ENCODE data around the gene TULP1.

The TULP1 gene

GRCh38 chr6:35471836-35472345 is 40.8 kb downstream of the TULP1 start:
- Histone ChIP-seq H3K9ac (ENCODE audit: low read length) (no peak overlapping the region; the same call in 1 of the 2 replicates), H3K9me2 (ENCODE audit: low read depth, low read length) (no peaks in the 10 kb centered on the region), H3K4me1 (ENCODE audit: insufficient read depth, low read length, severe bottlenecking) (peaks cover 36% of the 10 kb centered on the region), H4K20me1 (ENCODE audit: insufficient read depth, low read length) (no peaks in the 10 kb centered on the region), H3K27ac (ENCODE audit: low read depth, low read length, poor library complexity, severe bottlenecking) (no peak overlapping the region), H3K9me3 (ENCODE audit: low read length) (no peaks in the 10 kb centered on the region), H3K27me3 (ENCODE audit: insufficient read depth, low read length) (no peaks in the 10 kb centered on the region), H3K79me2 (ENCODE audit: insufficient read depth, low read length) (peaks cover 13% of the 10 kb centered on the region; the same call in 1 of the 2 replicates), H2AFZ (ENCODE audit: low read length) (no peak overlapping the region), H3F3A (ENCODE audit: insufficient read depth, low read length) (peaks cover 15% of the 10 kb centered on the region; the same call in 1 of the 2 replicates), H3K36me3 (ENCODE audit: insufficient read depth, low read length) (peaks cover 62% of the 10 kb centered on the region), H3K4me3 (ENCODE audit: low read depth, low read length, poor library complexity, severe bottlenecking) (peak overlapping the region; percentile 87), H3K4me2 (ENCODE audit: low read length) (peak overlapping the region; percentile 99)
- TF ChIP-seq EZH2 (IDR thresholded peaks at IDR 0.05; ENCODE audit: borderline replicate concordance, low read length) (no peak), CTCF (IDR thresholded peaks at IDR 0.05; ENCODE audit: low read length) (no peak)

- Histone ChIP-seq H3K9me3 (ENCODE audit: low read length) (no peaks in the 10 kb centered on the region), H3K36me3 (ENCODE audit: insufficient read depth, low read length) (peaks cover 62% of the 10 kb centered on the region), H3K79me2 (ENCODE audit: insufficient read depth, low read length) (peaks cover 13% of the 10 kb centered on the region; the same call in 1 of the 2 replicates), H3F3A (ENCODE audit: insufficient read depth, low read length) (peaks cover 15% of the 10 kb centered on the region; the same call in 1 of the 2 replicates), H4K20me1 (ENCODE audit: insufficient read depth, low read length) (no peaks in the 10 kb centered on the region), H3K4me3 (ENCODE audit: low read depth, low read length, poor library complexity, severe bottlenecking) (peak overlapping the region; percentile 87), H3K27ac (ENCODE audit: low read depth, low read length, poor library complexity, severe bottlenecking) (peak overlapping the region; percentile 22), H3K9ac (ENCODE audit: low read length) (peak overlapping the region; percentile 99; the same call in 1 of the 2 replicates), H3K4me1 (ENCODE audit: insufficient read depth, low read length, severe bottlenecking) (peaks cover 36% of the 10 kb centered on the region), H2AFZ (ENCODE audit: low read length) (no peak overlapping the region), H3K9me2 (ENCODE audit: low read depth, low read length) (no peaks in the 10 kb centered on the region), H3K4me2 (ENCODE audit: low read length) (peak overlapping the region; percentile 99), H3K27me3 (ENCODE audit: insufficient read depth, low read length) (no peaks in the 10 kb centered on the region)
- TF ChIP-seq CTCF (IDR thresholded peaks at IDR 0.05; ENCODE audit: low read length) (no peak), EZH2 (IDR thresholded peaks at IDR 0.05; ENCODE audit: borderline replicate concordance, low read length) (no peak)
Observed at GRCh38 chr6:35470663-35471120, 42.0 kb downstream of the TULP1 start.

- Histone ChIP-seq H2AFZ (ENCODE audit: low read length) (no peak overlapping the region), H3K36me3 (ENCODE audit: insufficient read depth, low read length) (peaks cover 58% of the 10 kb centered on the region), H3K27ac (ENCODE audit: low read depth, low read length, poor library complexity, severe bottlenecking) (peak overlapping the region; percentile 82), H3K9me3 (ENCODE audit: low read length) (no peaks in the 10 kb centered on the region), H3K27me3 (ENCODE audit: insufficient read depth, low read length) (no peaks in the 10 kb centered on the region), H3F3A (ENCODE audit: insufficient read depth, low read length) (peaks cover 15% of the 10 kb centered on the region; the same call in 1 of the 2 replicates), H3K4me1 (ENCODE audit: insufficient read depth, low read length, severe bottlenecking) (peaks cover 36% of the 10 kb centered on the region), H3K79me2 (ENCODE audit: insufficient read depth, low read length) (peaks cover 13% of the 10 kb centered on the region; the same call in 1 of the 2 replicates), H4K20me1 (ENCODE audit: insufficient read depth, low read length) (no peaks in the 10 kb centered on the region), H3K9me2 (ENCODE audit: low read depth, low read length) (no peaks in the 10 kb centered on the region), H3K9ac (ENCODE audit: low read length) (peak overlapping the region; percentile 99), H3K4me3 (ENCODE audit: low read depth, low read length, poor library complexity, severe bottlenecking) (peak overlapping the region; percentile 87), H3K4me2 (ENCODE audit: low read length) (peak overlapping the region; percentile 99)
- TF ChIP-seq CTCF (IDR thresholded peaks at IDR 0.05; ENCODE audit: low read length) (no peak), EZH2 (IDR thresholded peaks at IDR 0.05; ENCODE audit: borderline replicate concordance, low read length) (no peak)
Observed at GRCh38 chr6:35469751-35470662, 42.7 kb downstream of the TULP1 start.
